Activated CD4-positive, alpha-beta T cell treated with anti-CD3 and anti-CD28 coated beads, Interleukin-2, amount 50 U/mL, for 24 hours (primary cell): ENCODE measurements around the gene CCBE1.

Source experiments
- DNase-seq, 2 donors: peaks; one replicate each; pipeline ENCODE4 v3.0.0-alpha.2; 2020; ENCODE audit warnings: low read depth in 1 of 2, low spot score in 1 of 2

Gene CCBE1

DNA sequence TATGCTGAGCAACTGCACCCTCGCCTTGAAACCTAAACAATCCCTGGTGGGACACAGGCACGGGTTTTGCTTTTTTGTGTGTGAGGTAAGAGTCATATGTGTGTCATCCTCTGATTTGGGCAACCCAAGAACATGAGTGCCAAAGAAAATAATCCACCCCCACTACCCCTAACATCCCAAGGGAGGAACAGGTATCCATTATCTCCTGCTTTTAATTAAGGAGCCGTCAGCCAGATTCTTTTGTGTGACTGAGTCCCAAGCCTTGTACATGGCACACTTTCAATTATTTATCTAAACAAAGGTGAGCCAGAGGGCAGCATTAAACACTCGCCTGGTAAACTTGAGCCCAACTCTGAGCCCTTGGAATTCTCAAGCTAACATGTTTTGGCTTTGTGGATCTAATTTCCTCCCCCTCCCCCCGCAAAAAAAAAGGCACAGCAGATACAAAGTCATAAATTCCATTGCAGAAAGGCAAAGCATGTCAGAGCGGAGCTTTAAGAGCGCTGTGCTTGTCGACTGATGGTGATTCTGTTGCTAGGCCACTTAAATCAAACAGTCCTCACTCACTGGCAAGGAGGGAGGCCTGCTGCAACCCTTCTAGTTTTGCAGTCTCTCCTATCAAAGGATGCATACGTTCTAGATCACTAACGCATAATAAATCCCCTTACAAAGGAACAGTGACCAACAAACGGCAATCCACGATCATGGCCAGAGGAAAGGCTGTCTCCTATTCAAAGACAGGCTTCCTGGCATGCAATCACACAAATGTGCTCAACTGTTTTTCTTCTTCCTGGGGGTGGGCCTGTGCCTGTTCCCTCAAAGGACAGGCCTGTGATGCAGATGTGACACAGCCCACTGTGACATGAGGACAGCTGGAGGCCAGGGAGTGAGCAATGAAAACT is 194.7 kb downstream of the CCBE1 start:
- DNase-seq = no peak

DNA sequence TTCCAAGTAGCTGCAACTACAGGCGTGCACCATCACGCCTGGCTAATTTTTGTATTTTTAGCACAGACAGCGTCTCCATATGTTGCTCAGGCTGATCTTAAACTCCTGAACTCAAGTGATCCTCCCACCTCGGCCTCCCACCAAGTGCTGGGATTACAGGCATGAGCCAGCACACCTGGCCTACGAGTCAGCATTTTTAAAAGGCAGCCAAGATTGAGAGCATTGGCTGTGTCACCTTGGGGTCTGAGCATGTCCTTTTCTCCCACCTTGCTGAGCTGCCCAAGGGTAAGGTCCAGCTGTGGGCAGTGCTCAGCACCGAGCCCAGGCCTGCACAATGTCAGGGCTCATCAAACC is 195.3 kb downstream of the CCBE1 start:
- DNase-seq = no peak

DNA sequence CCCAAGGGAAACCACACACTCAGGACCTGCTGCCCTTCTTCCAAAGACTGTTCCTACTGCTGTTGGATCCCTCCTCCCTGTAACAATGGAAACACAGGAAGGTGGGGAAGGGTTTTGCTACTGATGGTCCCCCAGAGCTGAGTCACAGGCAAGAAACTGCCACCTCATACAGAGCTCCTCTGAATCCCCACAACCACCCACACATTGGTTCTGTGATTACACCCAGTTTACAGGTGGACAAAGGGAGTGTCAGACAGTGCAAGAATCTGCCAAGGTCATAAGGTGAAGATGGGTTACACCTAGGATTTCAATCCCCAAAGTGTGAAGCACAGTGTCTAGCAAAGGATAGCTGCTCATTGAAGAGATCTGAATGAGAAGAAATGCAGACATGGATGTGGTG is 196.5 kb downstream of the CCBE1 start:
- no peak for DNase-seq

DNA sequence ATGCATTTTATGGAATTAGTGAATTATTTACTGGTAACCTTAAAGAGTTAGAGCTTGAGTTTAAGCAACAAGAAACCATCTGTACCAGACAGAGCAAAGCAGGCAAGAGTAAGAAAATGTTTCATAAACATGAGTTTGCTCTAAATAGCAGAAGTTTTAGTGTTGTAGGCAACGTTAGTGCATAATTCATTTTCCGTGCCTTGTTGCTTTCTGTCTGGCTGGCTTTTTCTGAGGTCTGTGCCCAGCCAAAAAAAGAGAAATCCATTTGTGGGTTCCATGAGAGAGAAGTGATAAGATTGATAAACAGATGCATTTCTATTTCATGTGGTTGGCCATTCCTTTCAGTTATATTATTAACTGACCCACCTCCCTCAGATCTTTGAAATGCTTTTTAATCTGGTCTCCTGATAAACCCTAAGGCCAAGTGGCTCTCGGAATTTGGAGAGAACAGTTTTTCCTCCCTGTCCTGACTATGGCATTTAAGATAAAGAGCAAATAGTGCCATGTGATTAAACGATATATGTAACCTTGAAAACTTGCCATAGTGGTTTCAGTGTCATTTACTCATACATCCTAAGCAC is 198.6 kb downstream of the CCBE1 start:
- no peak for DNase-seq

DNA sequence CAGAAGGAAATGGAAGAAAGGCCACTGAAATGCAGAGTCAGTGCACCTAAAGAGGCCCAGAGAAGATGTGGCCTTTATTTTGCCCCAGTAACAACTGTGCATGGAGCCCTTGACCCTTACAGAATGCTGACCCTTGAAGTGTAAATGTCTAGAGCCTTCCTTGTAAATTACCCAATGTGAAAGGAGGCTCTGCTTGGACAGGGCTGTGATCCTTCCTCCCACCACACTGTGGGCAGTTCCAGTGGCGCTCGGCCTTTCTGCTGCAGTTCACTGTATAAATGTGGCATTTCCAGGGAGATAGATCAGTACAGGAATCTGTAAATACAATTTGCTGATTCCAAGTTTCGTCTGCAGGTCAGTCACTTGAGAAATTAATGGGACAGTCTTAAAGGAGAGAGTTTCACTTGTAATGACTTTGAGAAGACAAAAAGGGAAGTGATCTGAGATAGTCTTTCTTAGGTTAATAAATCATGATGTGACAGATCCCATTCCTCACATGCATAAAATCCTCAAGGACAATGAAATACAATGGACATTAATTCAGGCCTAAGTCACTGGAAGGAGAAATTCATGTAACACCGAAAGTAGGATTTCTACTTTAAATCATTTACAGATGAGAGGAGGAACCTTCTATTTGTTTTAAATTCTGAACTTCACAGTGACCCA is 204.3 kb downstream of the CCBE1 start:
- DNase-seq = no peak

DNA sequence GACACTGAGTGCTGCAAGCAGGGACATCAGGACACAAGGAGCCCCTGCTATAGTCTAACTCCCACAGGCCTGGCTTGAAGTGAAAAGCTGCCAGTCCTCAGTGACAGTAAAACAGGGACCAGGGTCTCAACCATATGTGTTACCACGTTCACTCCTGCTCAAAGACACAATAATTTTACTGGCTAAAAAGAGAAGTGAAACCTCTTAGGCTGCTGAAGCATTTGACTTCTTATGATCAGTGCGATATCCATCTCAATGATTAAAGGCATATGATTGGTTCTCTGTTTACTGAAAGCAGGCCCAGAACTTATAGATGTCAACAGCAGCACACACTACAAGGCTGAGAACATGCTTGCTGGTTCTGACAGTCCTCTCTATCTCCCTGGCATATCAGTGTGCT is 208.3 kb downstream of the CCBE1 start:
- no peak for DNase-seq

DNA sequence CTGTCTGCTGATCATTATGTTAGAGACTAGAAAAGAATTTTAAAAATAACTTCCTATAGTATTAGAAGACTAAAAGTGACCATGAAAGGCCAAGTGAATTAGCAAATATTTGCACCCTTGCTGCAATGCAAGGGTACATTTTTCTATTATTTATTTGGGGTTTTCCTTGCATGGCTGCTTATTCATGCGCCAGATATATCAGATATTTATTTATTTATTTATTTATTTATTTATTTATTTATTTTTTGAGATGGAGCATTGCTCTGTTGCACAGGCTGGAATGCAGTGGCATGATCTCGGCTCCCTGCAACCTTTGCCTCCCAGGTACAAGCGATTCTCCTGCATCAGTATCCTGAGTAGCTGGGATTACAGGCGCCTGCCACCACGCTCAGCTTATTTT is 211.8 kb downstream of the CCBE1 start:
- DNase-seq = no peak

DNA sequence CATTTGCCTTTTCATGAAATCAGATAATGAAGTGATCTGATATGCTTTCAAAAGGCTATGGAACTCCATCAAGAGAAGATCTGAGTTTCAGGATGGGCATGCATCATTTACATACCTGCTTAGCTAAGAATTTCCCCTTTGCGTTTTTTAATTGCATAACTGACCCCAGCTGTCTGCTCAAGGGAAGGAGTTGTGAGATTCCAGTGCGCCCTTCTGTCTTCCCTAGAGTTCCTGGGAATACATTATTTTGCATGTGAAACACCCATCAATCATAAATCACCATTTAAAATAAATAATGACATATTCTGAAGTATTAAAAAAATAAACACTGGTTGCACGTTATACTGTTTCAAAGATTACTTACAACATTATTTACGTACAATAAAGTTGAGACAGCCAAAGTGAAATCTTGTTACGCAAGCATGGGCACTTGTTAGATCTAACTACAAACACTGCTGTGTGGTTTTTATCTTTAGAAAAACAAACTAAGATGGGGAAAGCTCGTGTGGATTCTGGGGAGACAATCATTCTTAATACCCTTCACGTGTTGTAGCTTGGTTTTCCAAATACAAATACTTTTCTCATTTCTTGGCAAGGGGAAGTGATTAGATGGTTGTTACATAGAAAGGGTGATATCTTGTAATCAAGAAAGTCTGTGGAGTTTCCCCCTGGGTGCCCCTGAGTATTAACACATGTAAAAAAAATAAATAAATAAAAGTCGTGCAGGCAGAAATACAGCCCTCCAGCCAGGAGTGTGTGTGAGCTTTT is 212.5 kb downstream of the CCBE1 start:
- no peak for DNase-seq

DNA sequence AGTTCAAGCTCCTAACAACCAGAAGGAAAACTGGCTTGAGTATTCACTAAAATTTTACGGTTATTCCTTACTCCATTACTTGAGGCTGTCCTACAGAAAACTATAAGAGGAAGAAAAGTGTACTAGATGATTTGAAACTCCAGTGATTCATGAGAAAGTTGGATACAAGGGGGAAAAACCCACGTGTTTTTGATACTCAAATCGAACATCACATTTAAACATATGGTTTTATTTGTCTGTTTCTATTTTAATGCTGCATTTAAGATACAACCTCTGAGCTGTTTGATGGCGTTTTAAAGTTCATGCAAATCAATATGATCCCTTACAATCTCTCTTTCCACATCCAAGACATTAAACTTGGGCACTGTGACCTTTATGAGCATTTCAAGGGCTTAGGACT is 213.1 kb downstream of the CCBE1 start:
- no peak for DNase-seq

DNA sequence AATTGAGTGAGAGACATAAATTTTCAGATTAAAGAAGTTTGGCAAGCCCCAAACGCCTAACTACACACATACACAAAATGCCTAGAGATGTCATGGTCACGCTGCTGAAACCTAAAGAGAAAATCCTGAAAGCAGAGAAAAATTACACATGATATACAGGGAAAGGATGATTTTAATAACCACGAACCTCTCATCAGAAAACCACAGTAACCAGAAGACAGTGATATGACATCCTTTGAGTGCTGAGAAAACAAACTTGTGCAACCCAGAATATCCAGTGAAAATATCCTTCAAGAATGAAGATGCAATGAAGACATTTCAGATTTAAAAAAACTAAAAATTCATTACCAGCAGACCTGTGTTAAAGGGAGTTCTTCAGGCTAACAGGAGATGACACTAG is 215.8 kb downstream of the CCBE1 start:
- no peak for DNase-seq

DNA sequence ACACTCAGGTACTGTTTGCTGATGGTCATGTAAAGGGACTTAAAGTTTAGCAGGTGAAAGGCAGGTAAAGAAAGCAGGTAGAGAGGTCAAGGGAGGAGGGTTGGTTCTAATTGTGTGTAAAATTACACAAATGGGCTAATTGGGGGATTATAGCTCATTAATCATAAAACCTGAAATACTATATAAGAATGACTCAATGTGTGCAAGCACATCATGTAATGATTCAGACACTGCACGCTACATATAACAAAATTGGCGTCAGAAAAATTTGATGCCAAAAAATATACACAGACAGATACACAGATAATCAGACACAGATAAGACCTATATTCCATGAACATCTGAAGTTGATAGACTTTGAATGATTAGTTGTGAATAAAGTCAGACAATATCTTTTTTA is 217.4 kb downstream of the CCBE1 start:
- no peak for DNase-seq

DNA sequence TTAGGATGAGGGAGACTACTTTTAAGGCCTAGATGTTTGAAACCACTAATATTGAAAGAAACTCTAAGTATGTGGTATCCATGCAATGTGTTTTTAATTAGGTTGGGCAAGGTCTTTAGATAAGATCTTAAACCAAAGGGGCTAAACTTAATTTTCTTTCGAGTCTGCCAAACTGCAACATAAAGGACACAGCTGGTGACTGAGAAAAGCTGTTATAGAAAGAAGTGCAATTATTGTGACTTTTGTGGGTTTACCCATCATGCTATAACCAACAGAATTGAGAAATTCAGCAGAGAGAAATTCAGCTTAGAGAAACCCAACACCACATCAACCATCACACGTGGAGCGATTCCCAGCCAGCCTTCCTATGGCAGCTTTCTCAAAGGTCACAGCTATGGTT is 218.6 kb downstream of the CCBE1 start:
- no peak for DNase-seq

DNA sequence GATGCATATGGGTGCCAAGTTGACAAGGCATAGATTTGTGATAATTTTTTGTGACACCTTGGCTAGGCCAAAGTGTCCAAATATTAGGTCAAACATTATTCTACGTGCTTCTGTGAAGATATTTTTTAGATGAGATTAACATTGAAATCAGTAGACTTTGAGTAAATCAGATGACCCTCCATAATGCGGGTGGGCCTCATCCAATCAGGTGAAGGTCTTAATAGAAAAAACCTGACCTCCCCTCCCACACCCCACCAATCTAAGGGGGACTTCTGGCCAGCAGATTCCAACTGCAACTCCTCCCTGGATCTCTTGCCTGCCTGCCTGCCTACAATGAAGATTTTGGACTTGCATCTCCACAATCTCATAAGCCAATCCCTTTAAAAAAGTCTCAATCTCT is 219.4 kb downstream of the CCBE1 start:
- no peak for DNase-seq

DNA sequence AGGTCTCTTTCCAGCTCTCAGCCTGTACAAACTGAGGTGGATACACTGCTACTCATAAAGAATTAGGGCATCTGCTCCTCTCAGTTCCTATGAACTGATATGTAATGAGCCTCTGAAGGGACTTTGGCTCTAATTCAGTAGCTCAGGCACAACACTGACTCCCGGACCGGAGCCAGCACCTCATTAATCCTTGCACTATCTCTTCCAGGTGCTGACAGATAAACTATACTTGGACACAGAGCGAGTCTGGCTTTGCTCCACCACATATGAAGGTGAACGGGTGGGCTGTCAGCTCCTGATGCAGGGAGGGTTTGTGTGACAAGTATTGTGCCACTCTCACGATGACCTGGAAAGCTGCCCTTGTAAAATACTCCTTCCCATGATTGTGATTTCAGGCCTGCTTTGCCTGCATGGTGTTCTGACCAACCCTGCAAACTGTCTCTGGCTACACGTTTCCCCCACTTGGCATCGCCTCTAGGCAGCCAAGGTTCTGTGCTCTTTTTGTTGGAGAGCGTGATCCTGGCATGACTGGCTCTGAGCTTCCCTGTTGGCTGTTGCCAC is 226.6 kb downstream of the CCBE1 start:
- no peak for DNase-seq

DNA sequence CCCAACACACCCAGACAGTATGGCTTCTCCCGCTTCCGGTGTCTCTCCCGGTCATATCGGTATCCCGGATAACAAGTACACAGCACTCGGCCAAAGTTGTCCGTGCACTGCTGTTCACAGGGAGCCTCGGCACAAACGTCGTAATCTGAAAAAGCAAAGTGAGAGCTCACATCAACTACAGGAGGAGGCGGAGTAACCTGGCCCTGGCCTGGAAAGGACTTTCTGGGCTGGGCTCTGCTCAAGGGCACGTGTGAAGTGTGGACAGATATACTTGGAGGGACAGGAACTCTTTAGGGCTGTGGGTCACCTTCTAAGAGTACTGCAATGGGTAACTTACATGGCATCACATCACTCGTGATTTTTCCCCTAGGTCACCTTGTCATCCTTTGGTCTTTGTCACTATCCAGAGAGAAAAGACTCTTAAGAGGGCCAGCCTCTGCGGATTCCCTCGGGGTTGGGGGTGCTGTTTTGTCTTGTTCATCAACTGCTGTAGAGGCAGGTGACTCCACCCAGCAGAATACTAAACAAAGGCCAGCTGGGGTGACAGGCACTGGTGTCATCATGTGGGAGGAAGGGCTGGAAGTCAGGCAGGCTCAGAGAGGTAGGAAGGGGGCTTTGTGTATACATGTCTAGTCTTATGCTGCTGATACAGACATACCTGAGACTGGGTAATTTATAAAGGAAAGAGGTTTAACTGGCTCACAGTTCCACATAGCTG is 227.6 kb downstream of the CCBE1 start:
- DNase-seq = no peak

DNA sequence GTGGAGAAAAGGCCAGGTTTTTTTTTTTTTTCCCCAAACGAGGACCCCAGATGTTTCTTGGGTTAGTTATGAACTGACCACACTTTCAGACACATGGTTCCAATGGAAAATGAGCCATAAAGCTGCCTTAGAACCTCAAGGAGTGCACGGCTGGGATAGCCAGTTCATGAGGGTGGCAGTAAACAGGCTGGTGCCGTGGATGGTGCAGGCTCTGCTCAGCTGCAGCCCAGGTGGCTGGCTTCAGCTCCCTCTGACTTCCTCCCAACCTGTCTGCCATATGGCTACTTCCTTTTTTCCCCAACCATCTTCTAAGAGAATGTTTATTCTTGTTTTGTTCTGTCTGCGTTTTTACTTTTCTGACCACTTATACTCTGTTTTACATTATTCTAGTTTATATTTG is 228.4 kb downstream of the CCBE1 start:
- DNase-seq = no peak

DNA sequence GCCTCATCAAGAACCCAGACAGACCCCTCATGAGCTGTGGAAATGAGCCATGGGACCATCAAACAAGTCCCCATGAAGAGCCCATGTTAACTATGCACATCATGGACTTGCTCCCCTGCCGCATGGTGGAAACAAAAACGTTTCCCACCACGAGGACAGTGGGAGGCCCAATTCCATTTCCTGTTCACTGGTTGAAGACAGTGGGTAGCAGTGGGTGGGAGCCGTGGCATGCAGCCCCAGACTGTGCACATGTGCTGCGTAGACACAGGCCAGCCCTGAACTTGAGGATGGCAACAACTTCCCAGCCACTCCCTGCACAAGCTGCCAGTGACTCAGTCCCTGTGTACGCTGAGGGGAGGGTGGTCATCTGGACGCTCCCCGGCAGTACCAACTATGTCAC is 229.7 kb downstream of the CCBE1 start:
- no peak for DNase-seq

DNA sequence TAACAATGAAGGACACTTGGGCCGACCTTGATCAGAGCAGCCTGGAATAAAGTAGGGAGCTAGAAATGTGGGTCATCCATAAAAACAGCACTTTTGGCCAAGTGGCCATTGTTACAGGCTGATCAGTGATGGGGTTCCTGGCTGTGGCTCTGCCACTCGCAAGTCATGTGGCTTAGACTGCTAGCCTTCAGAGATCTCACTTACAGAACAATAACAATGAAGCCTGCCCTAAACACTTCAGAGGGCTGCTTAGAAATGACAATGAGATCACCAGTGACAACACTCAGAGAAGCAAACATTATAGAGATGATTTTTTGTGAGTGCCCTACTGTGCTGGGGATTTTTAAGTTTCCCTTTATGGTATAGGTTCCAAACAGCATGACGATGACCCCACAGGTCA is 230.2 kb downstream of the CCBE1 start:
- DNase-seq = no peak

DNA sequence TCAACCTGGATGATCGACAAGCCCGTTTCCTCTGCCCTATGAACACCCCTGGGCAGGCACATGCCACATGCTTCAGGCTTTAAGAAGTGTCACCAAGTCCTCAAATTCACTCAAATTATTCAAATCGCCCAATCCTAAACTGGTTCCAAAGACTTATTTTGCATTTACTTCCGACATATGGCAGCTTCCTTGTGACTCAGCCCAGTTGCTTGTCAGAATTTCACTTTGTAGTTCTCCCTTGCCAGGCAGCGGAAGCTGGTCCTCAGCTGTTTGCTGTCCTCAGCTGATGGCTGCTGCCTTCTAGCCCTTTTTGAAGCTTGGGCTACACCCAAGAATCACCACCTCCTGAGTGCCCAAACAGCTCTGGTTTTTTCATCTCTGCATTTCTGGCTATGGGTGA is 232.7 kb downstream of the CCBE1 start:
- no peak for DNase-seq

DNA sequence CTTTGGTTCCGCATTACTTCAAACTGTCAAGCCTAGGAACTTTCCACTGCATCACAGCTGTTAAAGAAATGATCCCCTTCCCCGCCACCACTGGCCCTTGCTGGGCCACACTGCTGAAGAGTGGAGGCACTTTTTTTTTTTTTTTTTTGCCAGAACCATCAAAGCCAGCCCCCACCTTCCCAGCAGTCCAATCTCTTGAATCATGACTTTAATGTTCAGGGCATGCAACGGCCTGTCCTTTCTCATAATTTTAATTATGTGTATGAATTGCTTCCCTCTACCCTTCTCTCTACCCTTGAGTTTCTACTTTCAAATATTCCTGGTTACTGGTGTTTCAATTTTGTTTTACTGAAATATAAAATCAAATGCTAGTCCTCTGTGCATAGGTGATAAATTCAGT is 236.1 kb downstream of the CCBE1 start:
- no peak for DNase-seq

DNA sequence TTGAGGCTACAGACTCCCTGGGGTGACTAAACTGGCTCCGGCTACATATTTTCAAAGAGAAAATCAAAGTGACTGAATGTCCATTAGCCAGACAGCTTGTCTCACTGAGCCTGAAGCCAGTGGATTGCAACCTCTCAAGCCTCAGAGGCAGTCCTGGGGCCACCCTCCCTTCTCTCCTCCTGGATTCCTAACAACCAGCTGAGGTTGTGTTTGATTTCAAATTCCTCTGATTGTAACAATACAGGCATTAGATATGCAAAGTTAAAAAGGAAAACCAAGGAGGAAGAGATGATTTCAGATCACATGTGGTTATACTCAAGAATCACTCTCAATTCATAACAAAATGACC is 237.2 kb downstream of the CCBE1 start:
- no peak for DNase-seq
